ENCODE measurements around the gene FMN1.

Gene FMN1

GRCh38 chr15:33031324-33031821 lies 163.1 kb downstream of the FMN1 start:
- peak; percentile 43 for DNase-seq
- in situ Hi-C loops (cut with HindIII; ENCODE audit: low pct_ligation_motif_present, low sequenced_read_pairs), result no loop called here
- Histone ChIP-seq H3K4me3 (ENCODE audit: low read depth, low read length) (no peak overlapping the region), H3K36me3 (replicated peaks) (no peaks in the 10 kb centered on the region), H3K27ac (peak overlapping the region; percentile 14), H3K27me3 (replicated peaks) (no peaks in the 10 kb centered on the region)
- TF ChIP-seq, protein P1, sequence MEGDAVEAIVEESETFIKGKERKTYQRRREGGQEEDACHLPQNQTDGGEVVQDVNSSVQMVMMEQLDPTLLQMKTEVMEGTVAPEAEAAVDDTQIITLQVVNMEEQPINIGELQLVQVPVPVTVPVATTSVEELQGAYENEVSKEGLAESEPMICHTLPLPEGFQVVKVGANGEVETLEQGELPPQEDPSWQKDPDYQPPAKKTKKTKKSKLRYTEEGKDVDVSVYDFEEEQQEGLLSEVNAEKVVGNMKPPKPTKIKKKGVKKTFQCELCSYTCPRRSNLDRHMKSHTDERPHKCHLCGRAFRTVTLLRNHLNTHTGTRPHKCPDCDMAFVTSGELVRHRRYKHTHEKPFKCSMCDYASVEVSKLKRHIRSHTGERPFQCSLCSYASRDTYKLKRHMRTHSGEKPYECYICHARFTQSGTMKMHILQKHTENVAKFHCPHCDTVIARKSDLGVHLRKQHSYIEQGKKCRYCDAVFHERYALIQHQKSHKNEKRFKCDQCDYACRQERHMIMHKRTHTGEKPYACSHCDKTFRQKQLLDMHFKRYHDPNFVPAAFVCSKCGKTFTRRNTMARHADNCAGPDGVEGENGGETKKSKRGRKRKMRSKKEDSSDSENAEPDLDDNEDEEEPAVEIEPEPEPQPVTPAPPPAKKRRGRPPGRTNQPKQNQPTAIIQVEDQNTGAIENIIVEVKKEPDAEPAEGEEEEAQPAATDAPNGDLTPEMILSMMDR (IDR thresholded peaks at IDR 0.05; ENCODE audit: low read depth, low read length, missing control alignments), result peak; percentile 12

DNA sequence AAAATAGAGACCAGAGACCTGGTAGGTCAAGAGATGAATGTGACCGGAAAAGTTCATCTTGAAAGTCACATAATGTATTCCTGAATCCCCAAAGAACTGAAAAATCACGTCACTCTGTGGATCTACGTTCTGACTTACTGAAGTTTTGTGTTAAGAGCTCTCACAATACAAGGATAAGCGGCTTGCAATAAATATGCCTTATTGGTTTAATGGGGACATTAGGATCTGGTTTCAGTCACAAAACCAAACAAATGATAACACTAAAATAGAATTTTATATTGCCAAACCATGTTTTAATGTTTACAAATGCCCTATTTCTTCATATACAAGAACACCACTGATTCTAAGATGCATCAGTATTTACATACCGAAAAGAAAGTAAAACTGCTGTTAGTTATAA lies 164.2 kb downstream of the FMN1 start:
- no peaks in the 10 kb centered on the region for H3K27me3 ChIP-seq (replicated peaks)
- H3K4me3 ChIP-seq (ENCODE audit: low read depth, low read length), result no peak overlapping the region
- H3K27ac ChIP-seq, result no peak overlapping the region
- H3K36me3 ChIP-seq (replicated peaks), result no peaks in the 10 kb centered on the region
- DNase-seq, result no peak
- in situ Hi-C loops (cut with HindIII; ENCODE audit: low pct_ligation_motif_present, low sequenced_read_pairs), result no loop called here
- TF ChIP-seq, protein P1 (IDR thresholded peaks at IDR 0.05; ENCODE audit: low read depth, low read length, missing control alignments), result no peak

- Histone ChIP-seq H3K4me3 (ENCODE audit: low read depth, low read length) (no peak overlapping the region), H3K36me3 (replicated peaks) (no peaks in the 10 kb centered on the region), H3K27me3 (replicated peaks) (no peaks in the 10 kb centered on the region), H3K27ac (no peak overlapping the region)
- in situ Hi-C loops (cut with HindIII; ENCODE audit: low pct_ligation_motif_present, low sequenced_read_pairs), result no loop called here
- TF ChIP-seq, protein P1 (IDR thresholded peaks at IDR 0.05; ENCODE audit: low read depth, low read length, missing control alignments), result no peak
- no peak for DNase-seq
These were observed 165.3 kb downstream of the FMN1 start for GRCh38 chr15:33029109-33029652.

- H3K4me3 ChIP-seq (ENCODE audit: low read depth, low read length), result no peak overlapping the region
- H3K36me3 ChIP-seq (replicated peaks), result no peaks in the 10 kb centered on the region
- TF ChIP-seq, protein P1 (IDR thresholded peaks at IDR 0.05; ENCODE audit: low read depth, low read length, missing control alignments), result no peak
- H3K27ac ChIP-seq, result no peak overlapping the region
- in situ Hi-C loops (cut with HindIII; ENCODE audit: low pct_ligation_motif_present, low sequenced_read_pairs), result no loop called here
- DNase-seq, result no peak
- no peaks in the 10 kb centered on the region for H3K27me3 ChIP-seq (replicated peaks)
These were observed 166.0 kb downstream of the FMN1 start for GRCh38 chr15:33028495-33028894.

DNA sequence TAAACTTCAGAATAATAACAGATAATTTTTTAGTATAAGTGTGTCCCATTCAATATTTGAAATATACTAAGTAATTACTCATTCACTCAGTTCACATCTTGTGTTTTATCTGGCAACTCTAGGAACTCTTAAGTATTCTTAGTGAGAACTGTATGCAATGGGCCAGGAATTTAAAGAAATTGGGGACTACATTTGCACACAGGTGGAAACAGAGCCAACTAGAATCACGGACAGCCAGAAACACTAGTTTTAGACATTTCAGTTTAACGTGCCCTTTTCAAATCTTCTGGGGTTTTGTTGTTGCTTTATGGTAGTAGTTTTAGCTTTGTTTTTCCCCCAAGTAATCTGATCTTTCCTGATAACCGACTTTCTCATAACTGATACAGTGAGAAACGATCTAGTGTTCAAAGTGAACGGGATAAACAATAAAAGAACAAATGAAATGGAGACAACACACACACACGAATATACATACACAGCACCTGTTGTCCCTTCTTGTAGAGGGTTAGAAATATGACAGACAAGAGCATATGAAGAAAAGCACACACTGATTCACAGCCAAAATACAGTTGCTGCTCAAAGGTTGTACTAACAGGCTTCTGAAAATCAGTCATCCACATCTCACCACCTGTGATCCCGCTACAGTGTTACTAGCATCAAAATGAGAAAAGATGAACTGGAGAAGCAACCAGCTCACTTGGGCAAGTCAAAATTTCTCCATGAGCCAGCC lies 167.0 kb downstream of the FMN1 start:
- H3K36me3 ChIP-seq (replicated peaks), result no peaks in the 10 kb centered on the region
- no peak for DNase-seq
- no peak overlapping the region for H3K4me3 ChIP-seq (ENCODE audit: low read depth, low read length)
- no peak overlapping the region for H3K27ac ChIP-seq
- in situ Hi-C loops (cut with HindIII; ENCODE audit: low pct_ligation_motif_present, low sequenced_read_pairs), result no loop called here
- TF ChIP-seq, protein P1 (IDR thresholded peaks at IDR 0.05; ENCODE audit: low read depth, low read length, missing control alignments), result no peak
- no peaks in the 10 kb centered on the region for H3K27me3 ChIP-seq (replicated peaks)

All from brain microvascular endothelial cell (primary cell).